Astrocyte (in vitro differentiated cells and primary cell): ENCODE data around the gene HENMT1. TPM values are rescaled to one million over a fixed set of nuclear protein-coding genes. Genes with fewer than 3 reads are reported as not detected.

ENCODE experiments used
- DNase-seq: peaks from one replicate; pipeline ENCODE4 v3.0.0-alpha.2; 2010; ENCODE audit warnings: low read depth
- FAIRE-seq: peaks from 2 replicates; lab custom pipeline; 2011; peaks lifted over from hg19 to GRCh38; lab: Jason Lieb, UNC
- H2AFZ ChIP-seq: 2 replicates; pipeline ENCODE4 v1.6.0; 2012; ENCODE audit warnings: low read depth, low read length, inconsistent platforms
- H3K27ac ChIP-seq: 2 replicates; pipeline ENCODE4 v1.5.1; 2011; ENCODE audit warnings: low read depth, low read length, inconsistent platforms
- H3K27me3 ChIP-seq: 2 replicates; pipeline ENCODE4 v1.6.0; 2011; ENCODE audit warnings: low read length, inconsistent platforms; ENCODE audit not compliant: insufficient read depth
- H3K36me3 ChIP-seq: 2 replicates; pipeline ENCODE4 v1.5.1; 2011; ENCODE audit warnings: low read length, inconsistent platforms; ENCODE audit not compliant: insufficient read depth
- H3K4me1 ChIP-seq: 2 replicates; pipeline ENCODE4 v1.5.1; 2011; ENCODE audit warnings: low read length, inconsistent platforms; ENCODE audit not compliant: insufficient read depth
- H3K4me2 ChIP-seq: 2 replicates; pipeline ENCODE4 v1.6.0; 2012; ENCODE audit warnings: low read length, inconsistent platforms
- H3K4me3 ChIP-seq: 2 replicates; pipeline ENCODE4 v1.5.1; 2011; ENCODE audit warnings: low read depth, mild to moderate bottlenecking, low read length, inconsistent platforms; ENCODE audit not compliant: insufficient read depth
- H3K79me2 ChIP-seq: 2 replicates; pipeline ENCODE4 v1.6.0; 2012; ENCODE audit warnings: mild to moderate bottlenecking, low read length, inconsistent platforms; ENCODE audit not compliant: insufficient read depth
- H3K9ac ChIP-seq: 2 replicates; pipeline ENCODE4 v1.6.0; 2012; ENCODE audit warnings: mild to moderate bottlenecking, low read length, inconsistent platforms
- H3K9me3 ChIP-seq: 2 replicates; pipeline ENCODE4 v1.5.1; 2012; ENCODE audit warnings: low read depth, mild to moderate bottlenecking, low read length, inconsistent platforms; ENCODE audit not compliant: insufficient read depth
- H4K20me1 ChIP-seq: 2 replicates; pipeline ENCODE4 v1.6.0; 2012; ENCODE audit warnings: low read length, inconsistent platforms; ENCODE audit not compliant: insufficient read depth
- H3K27ac Mint-ChIP-seq: one replicate; pipeline ENCODE4 v1.8.0; 2021; ENCODE audit warnings: mild to moderate bottlenecking, mixed read lengths; ENCODE audit not compliant: unreplicated experiment
- H3K27me3 Mint-ChIP-seq: one replicate; pipeline ENCODE4 v1.8.0; 2021; ENCODE audit warnings: low read depth, mixed read lengths; ENCODE audit not compliant: unreplicated experiment
- H3K36me3 Mint-ChIP-seq: one replicate; pipeline ENCODE4 v1.8.0; 2021; ENCODE audit warnings: low read depth, mixed read lengths; ENCODE audit not compliant: unreplicated experiment
- H3K4me1 Mint-ChIP-seq: one replicate; pipeline ENCODE4 v1.8.0; 2021; ENCODE audit warnings: low read depth, mixed read lengths; ENCODE audit not compliant: unreplicated experiment
- H3K4me3 Mint-ChIP-seq: one replicate; pipeline ENCODE4 v1.8.0; 2021; ENCODE audit warnings: mild to moderate bottlenecking, moderate library complexity, mixed read lengths; ENCODE audit not compliant: unreplicated experiment
- H3K9me3 Mint-ChIP-seq: one replicate; pipeline ENCODE4 v1.8.0; 2021; ENCODE audit warnings: mild to moderate bottlenecking, mixed read lengths; ENCODE audit not compliant: unreplicated experiment
- CTCF ChIP-seq: IDR thresholded peaks from 2 replicates; pipeline ENCODE4 v1.5.1; 2011; ENCODE audit warnings: low read depth, mild to moderate bottlenecking, inconsistent platforms, low read length, moderate library complexity; ENCODE audit not compliant: insufficient read depth
- EZH2 ChIP-seq: IDR thresholded peaks from 2 replicates; pipeline ENCODE4 v1.6.1; 2012; ENCODE audit warnings: mild to moderate bottlenecking, low read length, inconsistent platforms; ENCODE audit not compliant: insufficient read depth
- total RNA-seq: library from RNA; stranded (reverse); gene quantifications from 2 replicates; pipeline ENCODE4 v1.2.1, GENCODE V29; 2021

Gene HENMT1
- total RNA-seq, 1 donor from 2014 or later = 2.2 TPM

GRCh38 chr1:108600504-108600903 is 60.4 kb downstream of the HENMT1 start:
- H3K27ac ChIP-seq = no peak overlapping the region
- no peaks in the 10 kb centered on the region for H3K79me2 ChIP-seq
- no peak for FAIRE-seq
- TF ChIP-seq CTCF (no peak), EZH2 (no peak)
- Mint-ChIP-seq H3K4me3 (no peak overlapping the region), H3K9me3 (no peaks in the 10 kb centered on the region), H3K4me1 (no peaks in the 10 kb centered on the region), H3K36me3 (no peaks in the 10 kb centered on the region), H3K27me3 (no peaks in the 10 kb centered on the region), H3K27ac (no peak overlapping the region)
- no peaks in the 10 kb centered on the region for H3K4me1 ChIP-seq
- H3K9ac ChIP-seq = no peak overlapping the region
- H3K27me3 ChIP-seq = no peaks in the 10 kb centered on the region
- no peak for DNase-seq
- H3K4me3 ChIP-seq = no peak overlapping the region
- H3K36me3 ChIP-seq = no peaks in the 10 kb centered on the region
- H2AFZ ChIP-seq = no peak overlapping the region
- no peak overlapping the region for H3K4me2 ChIP-seq
- H3K9me3 ChIP-seq = no peaks in the 10 kb centered on the region
- H4K20me1 ChIP-seq = no peaks in the 10 kb centered on the region

GRCh38 chr1:108598340-108598739 is 62.6 kb downstream of the HENMT1 start:
- no peak overlapping the region for H3K4me2 ChIP-seq
- H3K27ac ChIP-seq = no peak overlapping the region
- FAIRE-seq (no peak), DNase-seq (peak; percentile 43)
- H3K36me3 ChIP-seq = no peaks in the 10 kb centered on the region
- no peak overlapping the region for H3K4me3 Mint-ChIP-seq
- TF ChIP-seq EZH2 (no peak), CTCF (no peak)
- H2AFZ ChIP-seq = no peak overlapping the region
- no peaks in the 10 kb centered on the region for H3K4me1 ChIP-seq
- no peaks in the 10 kb centered on the region for H3K36me3 Mint-ChIP-seq
- no peaks in the 10 kb centered on the region for H4K20me1 ChIP-seq
- no peaks in the 10 kb centered on the region for H3K4me1 Mint-ChIP-seq
- H3K9me3 Mint-ChIP-seq = no peaks in the 10 kb centered on the region
- no peaks in the 10 kb centered on the region for H3K27me3 Mint-ChIP-seq
- no peaks in the 10 kb centered on the region for H3K9me3 ChIP-seq
- H3K9ac ChIP-seq = no peak overlapping the region
- H3K27me3 ChIP-seq = no peaks in the 10 kb centered on the region
- no peak overlapping the region for H3K4me3 ChIP-seq
- no peaks in the 10 kb centered on the region for H3K79me2 ChIP-seq
- no peak overlapping the region for H3K27ac Mint-ChIP-seq

Other genes starting within 250 kb of the HENMT1 start
- not detected in 2 replicates for gene NBPF6, start 210.8 kb downstream of the HENMT1 start, total RNA-seq
- gene EEIG2, start 101.0 kb downstream of the HENMT1 start, total RNA-seq = 5.3 and 7.1 TPM in 2 replicates
- 31.9 and 36.9 TPM in 2 replicates for gene PRPF38B, start 31.2 kb upstream of the HENMT1 start, total RNA-seq
- gene FNDC7, start 51.8 kb upstream of the HENMT1 start, total RNA-seq = 0.20 TPM in 1 of 2 replicates, not detected in the other
- gene STXBP3, start 85.6 kb upstream of the HENMT1 start, total RNA-seq = 38.9 and 48.5 TPM in 2 replicates
- not detected in 2 replicates for gene AKNAD1, start 196.0 kb upstream of the HENMT1 start, total RNA-seq
- 2.8 and 3.1 TPM in 2 replicates for gene GPSM2, start 215.9 kb upstream of the HENMT1 start, total RNA-seq